ENCODE measurements around the gene BEND5.
A peak's percentile ranks its signal among the peaks of the same experiment; 100 is the strongest.

Gene BEND5, protein sequence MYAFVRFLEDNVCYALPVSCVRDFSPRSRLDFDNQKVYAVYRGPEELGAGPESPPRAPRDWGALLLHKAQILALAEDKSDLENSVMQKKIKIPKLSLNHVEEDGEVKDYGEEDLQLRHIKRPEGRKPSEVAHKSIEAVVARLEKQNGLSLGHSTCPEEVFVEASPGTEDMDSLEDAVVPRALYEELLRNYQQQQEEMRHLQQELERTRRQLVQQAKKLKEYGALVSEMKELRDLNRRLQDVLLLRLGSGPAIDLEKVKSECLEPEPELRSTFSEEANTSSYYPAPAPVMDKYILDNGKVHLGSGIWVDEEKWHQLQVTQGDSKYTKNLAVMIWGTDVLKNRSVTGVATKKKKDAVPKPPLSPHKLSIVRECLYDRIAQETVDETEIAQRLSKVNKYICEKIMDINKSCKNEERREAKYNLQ

DNA sequence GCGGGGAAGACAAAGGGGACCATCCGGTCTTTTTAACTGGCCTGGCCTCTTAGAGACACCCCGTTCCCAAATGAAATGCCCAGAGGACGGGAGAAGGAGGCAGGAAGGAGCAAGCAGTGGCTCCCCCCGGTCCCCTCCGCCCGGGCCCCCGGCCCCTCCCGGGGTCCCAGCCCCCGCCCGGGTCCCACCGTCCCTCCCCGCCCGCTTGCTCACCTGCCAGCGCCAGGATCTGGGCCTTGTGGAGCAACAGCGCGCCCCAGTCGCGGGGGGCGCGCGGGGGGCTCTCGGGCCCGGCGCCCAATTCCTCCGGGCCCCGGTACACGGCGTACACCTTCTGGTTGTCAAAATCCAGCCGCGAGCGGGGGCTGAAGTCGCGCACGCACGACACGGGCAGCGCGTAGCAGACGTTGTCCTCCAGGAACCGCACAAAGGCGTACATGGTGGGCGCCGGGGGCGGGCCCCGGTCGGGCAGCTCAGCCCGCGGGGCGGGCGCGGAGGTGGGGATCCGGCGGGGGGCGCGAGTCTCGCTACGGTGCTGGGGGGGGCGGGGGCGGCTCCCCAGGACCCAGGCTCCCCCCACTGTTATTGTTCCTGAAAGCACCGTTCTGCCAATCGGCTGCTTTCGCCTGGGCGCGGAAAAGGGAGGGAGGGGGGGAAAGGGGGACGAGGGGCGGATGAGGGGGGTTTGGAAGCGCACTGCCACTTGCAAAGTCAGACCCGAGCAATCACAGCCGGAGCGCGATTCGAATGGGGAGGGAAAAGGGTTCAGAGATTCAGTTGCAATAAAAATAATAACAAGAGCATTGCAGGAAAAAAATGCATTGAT, at the start of gene BEND5:
TSS of gene BEND5 (minus strand) at position 499 of the 826 bp plus-strand sequence. CDS start at position 439, 60 bp downstream.
- peak; percentile 41 for DNase-seq

DNA sequence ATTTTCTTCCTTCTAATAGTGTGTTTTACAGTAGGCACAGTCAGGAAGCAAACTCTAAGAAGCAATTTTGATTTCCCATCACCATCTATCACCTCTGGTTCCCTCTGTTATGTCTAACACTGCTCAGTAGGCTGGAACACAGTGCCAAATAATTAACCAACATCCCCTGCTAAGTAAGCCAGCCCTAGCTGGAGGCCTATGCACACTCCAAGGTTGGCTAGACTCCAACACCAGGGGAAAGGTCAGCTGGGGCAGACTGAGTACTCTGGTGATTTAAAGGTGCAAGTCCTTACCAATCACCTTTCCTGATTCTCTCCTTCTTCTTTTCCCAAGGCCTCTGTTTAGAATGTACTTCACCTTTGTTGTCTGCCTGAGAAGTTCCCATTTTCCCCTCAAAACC, 46.5 kb upstream of the BEND5 start:
- no peak for DNase-seq

DNA sequence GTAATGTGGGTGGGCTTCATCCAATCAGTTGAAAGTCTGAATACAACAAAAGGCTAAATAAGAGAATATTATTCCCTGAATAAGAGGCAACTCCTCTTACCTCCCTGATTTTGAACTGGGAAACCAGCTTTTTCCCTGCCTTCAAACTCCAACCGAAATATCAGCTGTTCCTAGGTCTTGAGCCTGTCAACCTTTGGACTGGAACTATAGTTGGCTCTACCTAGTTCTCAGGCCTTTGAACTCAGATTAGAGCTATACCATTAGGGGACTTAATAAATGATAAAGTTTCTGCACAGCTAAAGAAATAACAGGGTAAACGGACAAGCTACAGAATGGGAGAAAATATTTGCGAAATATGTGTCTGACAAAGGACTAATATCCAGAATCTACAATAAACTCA, 43.8 kb upstream of the BEND5 start:
- DNase-seq, result no peak

DNA sequence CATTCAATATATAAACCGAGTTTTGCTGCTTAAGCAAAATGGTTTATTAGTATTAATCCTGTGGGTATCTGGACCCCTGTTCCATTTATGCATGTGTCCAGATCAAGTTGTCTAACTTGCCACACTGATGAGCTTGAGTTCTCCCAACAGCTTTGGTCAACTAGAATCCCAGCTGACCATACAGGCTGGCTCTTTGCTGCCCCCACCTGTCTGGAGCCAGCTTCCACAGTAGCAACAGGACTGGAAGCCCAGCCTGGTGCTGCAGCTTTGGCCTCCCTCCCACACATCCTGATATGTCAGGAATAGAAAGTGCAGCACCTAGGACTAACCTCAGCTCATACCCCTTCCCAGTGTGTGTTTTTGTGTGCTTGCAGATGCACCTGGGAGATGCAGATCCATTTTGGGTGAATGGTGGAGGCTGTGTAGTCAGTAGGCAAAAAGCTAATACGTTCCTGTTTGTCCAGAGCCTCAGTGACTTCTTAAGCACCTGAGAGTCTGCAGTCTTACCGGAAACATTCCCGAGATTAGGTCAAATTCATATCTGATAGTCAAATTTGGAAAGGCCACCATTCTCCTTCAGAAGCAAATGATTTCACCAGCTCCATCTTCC, 40.9 kb upstream of the BEND5 start:
- peak; percentile 24 for DNase-seq

DNA sequence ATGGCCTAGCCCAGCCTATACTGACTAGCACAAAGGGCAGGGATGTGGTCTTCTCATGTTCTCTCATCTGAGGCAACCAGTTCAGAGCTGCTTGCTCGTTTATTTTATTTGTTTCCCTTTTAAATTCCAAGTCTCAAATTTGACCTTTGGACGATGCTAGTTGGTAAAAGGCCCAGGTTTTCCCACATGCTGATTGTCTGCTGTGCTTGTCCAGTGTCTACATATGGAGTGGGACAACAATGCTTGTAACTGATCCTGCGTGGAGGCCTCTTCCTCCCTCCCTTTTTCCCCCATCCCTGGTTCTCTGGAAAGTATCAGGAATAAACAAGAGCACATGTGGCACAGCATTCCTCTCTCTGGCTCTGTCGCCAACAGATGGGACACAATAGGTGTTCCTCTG, 34.0 kb upstream of the BEND5 start:
- DNase-seq, result no peak

DNA sequence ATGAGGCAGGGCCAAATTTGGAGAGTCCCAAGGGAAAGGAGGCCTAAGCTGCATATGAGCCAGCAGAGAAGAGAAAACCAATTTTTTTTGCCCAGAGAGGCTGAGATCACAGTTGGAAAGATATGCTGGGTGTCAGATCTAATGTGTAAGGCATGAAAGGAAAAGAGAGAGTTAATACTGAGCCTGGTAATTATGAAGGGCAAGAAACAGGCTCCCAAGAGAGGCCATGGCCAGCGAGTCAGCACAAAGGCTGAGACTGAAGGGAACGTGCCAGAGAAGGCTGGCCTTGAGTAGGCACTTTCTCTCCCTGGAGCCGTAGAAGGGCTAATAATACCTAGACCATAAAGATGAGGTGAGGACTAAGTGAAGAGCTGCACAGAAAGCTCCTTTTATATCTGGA, 31.8 kb upstream of the BEND5 start:
- DNase-seq, result no peak

DNA sequence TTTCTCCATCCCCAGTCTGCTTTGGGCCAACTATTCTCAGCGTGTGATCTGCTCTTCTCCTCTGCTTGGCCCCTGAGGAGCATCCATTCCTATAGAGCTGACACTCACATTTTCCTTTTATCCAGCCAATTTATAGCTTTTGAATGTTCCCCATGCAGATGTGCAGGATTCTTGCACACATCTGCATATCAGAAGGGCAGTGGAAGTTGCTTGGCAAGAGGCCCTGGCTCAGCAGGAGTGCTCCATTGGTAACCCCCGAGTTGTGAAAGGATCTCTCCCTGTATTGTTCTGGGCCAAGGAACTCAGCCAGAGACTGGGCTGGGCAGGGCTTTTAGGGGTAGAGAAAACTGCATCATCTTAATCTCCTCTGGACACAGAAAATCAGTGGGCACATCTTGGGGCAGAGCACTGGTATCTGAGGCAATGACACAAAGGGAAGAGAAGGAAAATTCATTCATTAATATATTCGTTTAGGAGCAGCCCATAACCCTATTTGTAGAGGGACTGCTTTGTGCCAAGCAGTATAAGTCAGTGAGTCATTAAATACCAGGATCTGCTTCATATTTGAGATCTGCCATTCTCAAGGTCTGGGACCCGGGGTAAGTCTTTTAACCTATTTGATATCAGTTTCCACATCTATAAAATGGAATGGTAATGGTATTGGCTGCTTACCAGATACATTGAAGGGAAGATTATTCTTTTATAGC, 31.0 kb upstream of the BEND5 start:
- DNase-seq, result no peak

DNA sequence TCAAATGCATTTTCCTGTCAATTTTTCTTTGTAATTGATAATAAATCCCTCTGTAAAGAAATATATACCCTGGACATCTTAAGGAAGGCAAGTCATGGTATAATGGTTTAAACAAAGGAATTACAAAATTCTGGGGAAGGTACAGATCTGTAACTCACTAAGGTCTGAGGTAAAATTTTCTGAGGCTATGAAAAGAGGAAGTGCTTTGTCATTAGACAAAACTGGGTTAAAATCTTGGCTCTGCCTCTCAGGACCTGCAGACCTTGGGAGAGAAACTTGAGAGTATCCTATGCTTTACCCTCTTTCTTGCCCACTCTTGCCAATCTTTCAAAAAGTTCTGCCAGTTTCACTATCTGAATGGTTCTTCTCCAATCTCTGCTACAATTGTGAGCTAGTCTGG, 26.8 kb upstream of the BEND5 start:
- DNase-seq, result no peak

DNA sequence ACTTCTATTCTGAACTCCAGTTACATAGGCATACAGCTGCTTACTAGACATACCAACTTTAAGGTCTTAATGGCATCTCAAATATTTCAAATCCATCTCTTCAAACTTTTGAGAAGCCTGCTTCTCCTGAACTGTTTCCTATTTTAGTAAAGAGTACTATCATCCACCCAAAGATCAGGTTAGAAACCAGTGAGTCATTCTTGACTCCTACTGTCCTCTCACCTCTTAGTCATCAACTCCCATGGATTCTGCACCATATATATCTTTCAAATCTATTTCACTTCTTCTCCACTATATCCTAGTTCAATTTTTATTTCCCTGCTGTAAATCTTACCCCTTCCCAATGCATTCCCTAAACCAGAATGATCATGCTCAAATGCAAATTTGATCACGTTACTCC, 18.1 kb upstream of the BEND5 start:
- DNase-seq, result no peak

DNA sequence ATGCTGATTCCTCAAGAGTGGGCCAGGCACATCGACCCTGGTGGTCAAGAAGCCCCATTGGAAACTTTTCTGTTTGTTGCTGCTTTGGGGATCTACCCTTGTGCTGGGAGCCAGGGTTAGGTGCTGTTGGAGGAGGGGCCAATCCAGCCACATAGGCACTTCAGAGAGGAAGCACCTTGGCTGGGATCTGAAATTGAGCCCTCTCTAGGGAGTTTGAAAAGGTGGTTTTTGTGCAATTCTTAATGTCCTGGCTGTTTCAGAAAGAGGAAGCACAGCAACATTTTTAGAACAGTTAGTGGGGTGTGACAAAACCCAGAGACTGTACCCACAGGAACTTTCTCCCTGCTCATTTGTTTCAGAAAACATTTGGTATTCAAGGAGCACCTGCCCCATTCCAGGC, 17.2 kb upstream of the BEND5 start:
- no peak for DNase-seq

DNA sequence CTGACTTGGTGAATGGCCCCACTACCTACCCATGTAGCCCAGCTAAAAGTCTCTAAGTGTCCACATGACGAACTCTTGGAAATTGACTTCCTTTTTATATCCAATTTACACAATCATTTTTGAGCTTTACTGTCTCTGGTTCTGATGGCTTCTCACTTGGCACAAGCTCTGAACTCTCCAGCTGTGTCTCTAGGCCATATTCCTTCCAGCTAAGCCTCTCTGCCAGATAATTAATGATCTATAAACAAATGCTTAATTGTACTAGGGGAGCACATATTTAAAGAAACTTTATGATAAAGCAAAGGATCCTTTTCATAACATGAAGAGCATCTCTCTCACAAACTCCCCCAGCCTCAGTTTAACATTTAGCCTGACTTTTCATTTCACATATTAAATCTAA, 16.3 kb upstream of the BEND5 start:
- DNase-seq, result no peak

DNA sequence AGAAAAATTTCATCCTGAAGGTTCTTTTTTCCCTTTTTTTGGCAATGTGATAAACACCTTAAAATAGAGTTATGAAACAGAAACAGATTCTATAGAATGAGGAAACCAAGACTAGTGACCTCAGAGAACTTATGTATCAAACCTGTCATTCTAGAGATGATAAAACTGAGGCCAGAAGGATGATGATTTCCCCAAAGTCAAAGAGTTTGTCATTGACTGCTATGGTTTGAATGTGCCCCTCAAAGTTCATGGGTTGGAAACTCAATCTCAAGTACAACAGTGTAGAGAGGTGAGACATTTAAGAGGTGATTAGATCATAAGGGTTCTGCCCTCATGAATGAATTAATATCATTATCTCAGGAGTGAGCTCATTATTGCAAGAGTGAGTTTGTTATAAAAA, 13.7 kb upstream of the BEND5 start:
- no peak for DNase-seq

DNA sequence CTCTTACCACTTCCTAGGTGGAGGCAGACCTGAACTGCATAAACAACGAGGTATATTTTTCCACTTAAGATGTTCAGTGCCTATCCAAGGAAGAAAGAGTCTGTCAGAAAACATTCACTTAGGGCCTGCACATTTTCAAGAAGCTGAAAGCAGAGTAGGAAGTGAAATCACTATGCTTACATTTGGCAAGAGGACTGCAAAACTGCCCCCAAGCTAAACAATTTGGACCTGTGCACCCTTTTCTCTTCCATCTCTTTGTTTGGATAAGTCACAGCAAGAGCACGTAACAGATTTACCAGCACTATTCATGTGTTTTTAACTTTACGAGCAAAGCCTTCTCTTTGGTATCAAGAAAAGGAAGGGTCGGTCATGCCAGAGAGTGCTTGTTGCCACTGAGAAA, 13.2 kb upstream of the BEND5 start:
- DNase-seq, result no peak

DNA sequence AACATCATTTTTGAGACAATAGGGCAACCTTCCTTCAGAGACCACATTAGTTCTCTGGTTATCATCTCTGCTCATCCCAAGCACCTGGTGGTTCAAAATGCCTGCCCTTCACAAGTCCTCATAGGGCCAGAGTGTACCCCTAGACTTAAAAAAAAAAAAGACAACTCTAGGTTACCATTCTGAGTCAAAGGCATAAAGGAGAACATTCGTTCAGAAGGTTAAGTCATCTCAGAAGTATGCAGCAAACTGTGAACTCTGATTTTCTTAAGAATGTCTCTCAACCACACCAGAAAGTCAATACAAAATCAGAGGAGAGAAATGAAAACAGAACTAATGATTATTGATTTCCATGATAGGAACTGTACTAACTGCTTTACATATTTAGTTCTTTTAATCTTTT, 9.2 kb upstream of the BEND5 start:
- no peak for DNase-seq

DNA sequence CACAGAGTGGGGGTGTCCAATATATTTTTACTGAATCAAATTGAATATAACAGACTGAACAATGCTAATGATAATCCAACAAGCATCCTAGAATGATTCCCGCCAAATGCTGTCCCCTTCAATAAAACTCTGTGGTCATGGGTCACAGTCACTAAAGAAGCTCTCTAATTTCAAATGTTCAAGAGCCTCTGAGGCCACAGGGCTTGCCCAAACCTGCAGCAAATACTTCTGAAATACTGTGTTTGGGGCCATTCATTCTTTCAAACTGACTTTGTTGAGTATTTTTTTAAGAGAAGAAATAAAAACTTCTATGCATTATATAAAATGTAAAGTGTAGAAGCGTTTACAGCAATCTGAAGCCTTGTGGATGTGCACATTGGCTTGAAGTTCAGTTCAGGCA, 7.6 kb upstream of the BEND5 start:
- DNase-seq, result no peak

DNA sequence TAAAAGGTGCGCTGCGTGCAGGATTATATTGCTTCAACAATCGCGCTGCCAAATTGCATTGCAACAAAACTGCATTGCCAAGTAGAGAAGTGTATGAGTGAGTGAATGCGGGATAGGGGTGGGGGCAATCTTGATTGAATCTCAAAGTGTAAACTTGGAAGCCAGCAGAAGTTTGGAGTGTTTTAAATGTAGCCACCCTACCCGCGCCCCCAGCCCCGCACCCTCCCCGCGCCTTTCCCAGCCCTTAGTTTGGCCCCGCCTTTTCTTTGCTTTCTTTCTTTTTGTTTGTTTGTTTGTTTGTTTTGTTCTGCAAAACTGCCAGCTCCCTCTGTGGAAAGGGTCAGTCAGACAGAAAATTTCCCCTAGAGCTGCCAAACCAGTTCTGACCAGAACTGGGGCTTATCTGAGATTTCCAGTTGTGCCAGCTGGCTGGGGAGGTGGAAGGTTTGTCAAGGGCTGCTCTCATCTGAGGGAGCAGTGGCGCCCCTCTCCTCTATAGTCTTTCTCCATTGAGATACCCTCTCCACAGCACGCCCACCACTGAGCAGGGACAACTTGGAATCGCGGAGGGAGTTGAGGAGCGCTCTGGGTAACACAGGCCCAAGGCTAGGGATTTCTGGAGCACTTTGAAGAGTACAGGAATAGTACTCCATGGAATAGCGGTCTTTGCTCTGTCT, 666 bp upstream of the BEND5 start:
- no peak for DNase-seq

DNA sequence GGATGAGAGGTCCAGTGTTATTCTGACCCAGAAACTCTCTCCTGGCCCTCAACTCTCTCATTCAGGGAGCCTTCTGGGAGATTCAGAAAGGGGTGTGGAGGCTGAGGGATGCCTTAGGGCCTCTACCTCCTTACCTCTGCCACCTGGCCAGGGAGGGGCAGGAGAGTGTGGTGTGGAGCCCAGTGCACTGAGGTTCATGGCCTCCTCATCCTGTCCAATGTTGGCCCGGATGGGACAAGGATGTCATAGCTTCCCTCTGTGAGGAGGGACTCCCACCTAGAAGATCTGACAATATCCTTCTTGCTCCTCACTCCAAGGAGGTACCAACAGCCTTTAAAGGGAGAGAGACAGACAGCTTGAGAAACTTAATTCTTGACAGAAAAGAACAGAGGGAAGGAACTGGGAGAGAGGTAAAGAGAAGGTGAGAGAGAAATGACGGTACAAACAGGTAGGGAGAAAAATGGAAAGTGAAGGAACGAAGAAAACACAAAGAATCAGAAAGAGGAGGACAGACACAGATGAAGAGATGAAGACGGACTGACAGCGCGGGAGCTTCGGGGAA, 779 bp downstream of the BEND5 start:
- no peak for DNase-seq

DNA sequence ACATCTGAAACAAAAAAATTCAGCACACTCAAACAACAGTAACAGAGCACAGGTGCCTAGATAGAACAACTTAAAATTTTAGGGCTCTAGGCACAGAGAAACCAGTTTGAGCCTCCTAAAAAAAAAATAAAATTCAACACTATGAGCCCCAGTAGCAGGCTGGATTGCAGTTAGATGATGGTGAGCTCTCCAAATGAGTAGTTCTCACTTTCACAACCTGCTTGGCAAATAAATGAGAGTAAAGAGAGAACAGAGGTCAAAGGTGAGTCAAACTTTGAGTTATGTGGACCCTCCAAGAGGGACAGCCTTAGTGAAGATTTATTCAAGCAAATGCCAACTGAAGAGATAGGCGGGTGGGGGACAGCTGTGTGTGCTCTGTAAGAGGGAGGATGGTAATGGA, 3.6 kb downstream of the BEND5 start:
- DNase-seq, result no peak

DNA sequence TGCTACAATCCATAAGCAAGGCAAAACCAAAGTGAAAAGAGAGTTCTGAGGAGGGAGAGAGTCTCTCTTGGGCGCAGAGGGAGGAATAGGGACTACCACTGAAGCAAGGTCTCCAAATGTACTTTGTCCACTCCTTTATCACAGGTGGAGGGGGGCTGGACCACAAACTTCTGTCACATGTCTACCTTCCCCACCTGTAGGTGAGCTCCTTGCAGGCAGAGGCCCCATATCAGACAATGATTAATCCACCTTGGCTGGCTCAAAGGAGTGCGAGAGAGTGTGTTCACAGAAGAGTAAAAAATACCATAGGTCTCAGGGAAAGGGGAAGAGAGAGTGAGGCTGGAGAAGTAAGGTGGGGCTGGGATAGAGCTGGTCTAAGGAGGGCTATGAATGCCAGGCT, 4.5 kb downstream of the BEND5 start:
- DNase-seq, result no peak

DNA sequence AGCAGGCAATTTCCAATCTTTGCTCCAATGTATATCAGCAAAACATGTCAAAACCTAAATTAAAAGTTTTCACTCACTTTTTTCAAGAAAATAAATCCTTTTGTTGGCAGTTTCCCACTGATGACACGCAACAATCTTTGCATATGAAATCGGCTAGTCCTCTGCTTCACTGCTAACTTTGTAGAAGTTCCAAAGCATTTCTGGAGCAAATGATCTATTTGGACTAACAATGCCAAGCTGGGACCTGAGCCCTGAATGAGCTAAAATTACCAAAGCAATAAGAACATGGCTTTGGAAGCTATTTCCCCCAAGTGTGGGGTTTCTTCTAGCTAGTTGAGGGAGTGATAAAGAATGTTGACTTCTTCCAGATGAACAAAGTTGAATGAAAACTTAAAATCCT, 5.1 kb downstream of the BEND5 start:
- no peak for DNase-seq

DNA sequence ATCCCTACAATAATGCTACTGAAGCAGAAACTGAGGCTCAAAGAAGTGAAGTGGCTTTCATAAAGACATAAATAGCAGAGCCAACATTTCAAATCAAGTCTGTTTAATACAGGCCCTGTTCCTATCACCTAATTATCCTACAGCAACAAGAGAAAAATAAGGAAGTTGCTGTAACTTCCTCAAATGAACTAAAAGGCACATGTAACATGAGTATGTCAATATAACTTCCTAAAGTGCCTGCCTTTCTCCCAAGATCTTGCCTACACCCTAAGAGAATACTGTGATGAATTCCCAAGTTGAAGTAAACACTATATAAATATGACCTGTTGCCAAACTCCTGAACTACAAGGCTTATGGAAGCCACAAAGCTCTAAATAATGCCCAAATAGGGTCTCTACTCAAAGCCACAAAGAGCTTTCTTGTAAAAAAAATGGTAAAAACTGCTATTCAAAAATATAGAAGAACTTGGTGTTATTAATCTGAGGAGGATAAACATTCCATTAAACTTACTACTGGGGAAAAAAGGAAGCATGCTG, 8.6 kb downstream of the BEND5 start:
- DNase-seq, result no peak

DNA sequence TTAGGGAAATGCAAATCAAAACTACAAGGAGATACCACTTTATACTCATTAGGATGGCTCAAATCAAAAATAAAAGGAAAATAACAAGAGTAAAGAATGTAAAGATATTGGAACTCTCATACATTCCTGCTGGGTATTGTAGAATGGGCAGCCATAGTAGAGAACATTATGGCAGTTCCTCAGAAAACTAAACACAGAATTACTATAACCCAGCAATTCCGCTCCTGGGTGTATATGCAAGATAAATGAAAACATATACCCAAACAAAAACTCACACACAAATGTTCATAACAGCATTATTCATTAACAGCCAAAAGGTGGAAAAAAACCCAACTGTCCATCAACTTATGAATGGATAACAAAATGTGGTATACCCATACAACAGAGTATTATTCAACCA, 11.4 kb downstream of the BEND5 start:
- DNase-seq, result no peak

Data from NCI-H2081 treated with DMSO at 0.1 percent for 48 hours (cell line).